T-helper 2 cell treated with Interferon-gamma antibody and Interleukin-4, amounts not matched to agents 100 ng/mL and 5 ng/mL, for 36 hours (primary cell): ENCODE measurements around the gene NFIX. TPM values are rescaled to one million over a fixed set of nuclear protein-coding genes. Genes with fewer than 3 reads are reported as not detected.

Source experiments
- intact Hi-C: fragments of 100-400 bp; cut with micrococcal nuclease; formaldehyde crosslinking; loops from one replicate; pipeline ENCODE4 v1.15.1; 2023
- total RNA-seq: library from RNA; stranded (reverse); gene quantifications from 2 replicates; pipeline ENCODE4 v1.2.3, GENCODE V29; 2022

NFIX gene
- total RNA-seq, 1 donor from 2014 or later, result 1.3 TPM

- intact Hi-C loops, result no loop called here
Observed at GRCh38 chr19:13119627-13120026, 124.4 kb downstream of the NFIX start.

DNA sequence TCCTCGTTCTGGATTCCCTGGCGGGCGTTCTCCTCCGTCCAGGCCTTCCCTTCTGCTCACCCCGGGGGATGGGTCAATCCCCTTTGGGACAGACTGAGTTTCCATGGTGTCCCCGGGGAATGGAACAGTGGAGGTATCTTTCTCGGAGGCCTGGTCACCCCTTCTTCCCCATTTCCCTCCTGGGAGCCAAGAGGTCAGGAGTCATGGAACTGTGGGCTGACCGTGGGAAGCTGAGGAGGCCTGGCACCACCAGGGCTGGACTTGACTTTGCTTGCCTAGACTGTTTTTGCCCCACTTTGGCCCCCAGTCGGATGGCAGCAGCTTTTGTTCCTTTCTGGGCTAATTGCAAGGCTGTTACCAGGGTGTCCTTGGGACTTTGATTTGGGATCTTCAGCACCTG, 124.8 kb downstream of the NFIX start:
- intact Hi-C loops, result no loop called here

DNA sequence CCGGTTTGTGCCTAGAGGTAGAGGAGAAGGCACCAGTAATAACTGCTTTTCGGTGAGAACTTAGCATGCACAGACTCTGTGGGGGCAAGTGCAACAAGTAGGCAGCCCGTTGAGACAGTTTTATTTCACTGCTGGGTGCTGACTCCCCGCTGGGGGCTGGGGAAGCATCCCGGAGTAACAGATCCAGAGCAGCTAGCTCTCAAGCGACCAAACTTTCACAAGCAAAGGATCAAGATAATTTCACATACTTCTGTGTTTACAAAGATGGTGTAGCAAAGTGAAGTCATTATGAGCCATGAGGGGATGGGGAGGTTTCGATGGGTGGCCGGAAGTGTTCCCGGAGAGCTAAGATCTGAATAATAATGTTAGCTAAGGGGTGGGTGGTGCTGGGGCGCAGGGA, 125.5 kb downstream of the NFIX start:
- intact Hi-C loops, result no loop called here

GRCh38 chr19:13121551-13122274, 126.4 kb downstream of the NFIX start:
- intact Hi-C loops, result no loop called here

- intact Hi-C loops, result no loop called here
Observed at GRCh38 chr19:13122275-13122878, 127.1 kb downstream of the NFIX start.

DNA sequence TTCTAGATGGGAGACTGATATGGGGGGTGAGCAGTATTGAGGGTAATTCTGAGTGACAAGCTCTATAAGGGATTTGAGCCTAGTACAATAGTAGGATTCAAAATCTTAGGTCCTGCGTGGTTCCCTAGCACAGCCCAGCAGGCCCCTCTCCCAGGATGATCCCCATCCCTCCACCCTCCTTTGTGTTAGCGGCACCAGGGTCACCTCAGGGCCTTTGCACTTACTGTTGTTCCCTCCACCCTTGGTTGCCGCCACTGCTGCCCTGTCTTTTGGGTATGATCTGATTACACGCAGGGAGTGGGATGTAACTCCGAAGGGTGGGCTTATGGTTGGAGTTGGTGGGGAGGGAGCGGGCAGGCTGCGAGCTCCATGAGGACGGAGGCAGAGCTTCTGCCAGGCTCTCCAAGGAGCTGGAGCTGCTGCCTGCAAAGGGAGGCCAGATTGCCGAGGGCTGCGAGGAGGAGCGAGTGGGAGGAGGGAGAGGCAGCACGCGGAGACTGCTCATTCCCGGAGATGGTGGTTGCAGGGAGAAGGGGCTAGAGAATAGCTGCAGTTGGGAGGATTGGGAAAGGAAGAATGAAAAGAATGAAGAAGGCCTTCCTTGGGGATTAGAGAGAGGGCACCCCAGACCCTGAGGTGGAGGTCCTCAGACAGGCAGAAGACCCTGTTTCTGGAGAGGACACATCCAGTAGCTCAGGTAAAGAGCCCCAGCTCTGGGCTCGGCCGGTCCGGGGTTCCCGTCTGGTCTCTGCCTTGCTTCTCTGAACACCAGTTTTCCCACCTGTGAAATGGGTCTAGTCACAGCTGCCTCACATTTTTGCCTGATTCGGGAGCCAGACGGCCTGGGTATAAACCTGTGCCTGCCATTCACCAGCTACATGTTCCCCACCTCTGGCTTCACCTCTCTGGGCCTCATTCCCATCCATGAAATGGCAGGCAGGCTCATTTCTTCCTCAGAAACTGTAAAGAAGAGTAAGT, 128.0 kb downstream of the NFIX start:
- intact Hi-C loops, result no loop called here

- intact Hi-C loops, result no loop called here
Observed at GRCh38 chr19:13127051-13127450, 131.8 kb downstream of the NFIX start.

- intact Hi-C loops, result no loop called here
Observed at GRCh38 chr19:13127811-13128575, 132.7 kb downstream of the NFIX start.

DNA sequence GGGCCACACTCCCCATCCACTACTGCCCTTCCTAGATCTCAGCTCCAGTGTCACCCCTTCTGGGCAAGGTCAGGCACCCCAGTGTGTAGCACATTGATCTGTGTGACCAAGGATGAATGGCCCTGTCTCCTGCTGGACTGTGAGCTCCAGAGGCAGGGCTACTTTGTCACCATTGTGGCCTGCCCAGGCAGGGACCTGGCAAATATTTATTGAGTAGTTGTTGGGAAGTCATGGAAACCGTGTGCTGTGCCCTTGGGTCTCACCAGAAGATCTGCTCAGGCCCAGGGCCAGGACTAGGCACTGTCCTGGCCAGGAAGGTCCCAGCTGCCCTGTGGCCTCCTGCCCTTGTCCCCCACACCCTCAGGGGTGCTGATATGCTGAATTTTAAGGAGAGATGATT, 133.3 kb downstream of the NFIX start:
- intact Hi-C loops, result no loop called here

- intact Hi-C loops, result no loop called here
Observed at GRCh38 chr19:13129384-13129783, 134.1 kb downstream of the NFIX start.

DNA sequence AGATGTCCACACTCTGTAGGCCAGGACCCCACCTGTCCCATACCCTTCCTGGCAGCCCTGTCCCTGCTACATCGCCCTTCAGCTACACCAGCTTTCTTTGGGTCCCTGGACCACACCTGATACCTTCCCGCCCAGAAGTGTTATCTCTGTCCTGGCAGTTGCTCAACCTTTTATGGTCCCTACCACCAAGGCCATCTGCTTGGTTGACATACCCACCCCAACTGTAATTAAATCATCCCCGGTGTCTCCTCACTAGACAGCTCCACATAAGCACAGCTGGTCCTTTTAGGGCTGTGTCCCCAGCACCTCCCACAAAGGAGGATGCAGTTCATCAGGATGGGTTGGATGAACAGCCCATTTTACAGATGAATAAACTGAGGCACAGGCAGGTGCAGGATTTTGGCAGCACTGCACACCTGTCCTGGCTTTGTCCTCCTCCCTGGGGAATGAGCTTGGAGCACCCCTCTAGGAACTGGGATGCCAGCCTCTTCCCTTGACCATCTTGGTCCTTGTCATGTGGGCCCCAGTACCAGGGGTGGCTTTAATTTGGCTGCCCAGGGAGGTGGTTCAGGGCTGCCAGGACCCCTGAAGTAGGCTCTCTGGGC, 135.7 kb downstream of the NFIX start:
- intact Hi-C loops, result no loop called here

DNA sequence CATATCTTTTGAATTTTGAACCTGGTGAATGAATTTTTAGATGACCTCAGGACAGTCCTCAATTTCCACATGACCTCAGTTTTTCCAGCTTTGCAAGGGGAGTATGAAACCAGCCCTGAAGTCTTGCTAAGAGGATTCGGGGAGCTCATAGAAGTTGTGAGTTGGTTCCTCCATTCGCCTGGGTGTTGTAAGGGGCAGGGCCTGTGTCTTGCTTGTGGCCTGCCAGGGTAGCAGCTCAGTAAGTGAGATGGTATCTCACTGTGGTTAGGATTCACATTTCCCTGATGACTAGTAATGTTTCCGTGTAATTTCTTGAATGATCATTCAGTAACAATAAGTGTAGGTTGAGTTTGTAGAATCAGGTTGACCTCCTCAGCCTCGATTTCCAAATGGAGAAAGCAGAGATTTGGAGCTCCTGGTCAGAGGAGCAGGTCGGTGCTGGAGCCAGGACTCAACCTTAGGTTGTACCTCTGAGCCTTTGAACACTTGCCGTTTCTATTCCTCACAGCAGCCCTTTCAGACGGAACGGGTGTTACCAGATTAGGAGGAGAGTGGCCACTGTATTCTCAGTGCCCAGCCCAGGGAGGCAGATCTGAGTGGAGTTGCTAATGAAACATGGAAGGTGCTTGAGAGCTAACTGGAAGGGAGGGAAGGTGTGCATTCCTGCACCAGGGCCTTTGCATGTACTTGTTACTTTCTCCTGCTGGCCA, 137.4 kb downstream of the NFIX start:
- intact Hi-C loops, result loop anchor here (1.0 kb wide), 2 partner anchors 14 to 18 kb away; partner anchors contain the start of genes IER2, NACC1 and STX10

DNA sequence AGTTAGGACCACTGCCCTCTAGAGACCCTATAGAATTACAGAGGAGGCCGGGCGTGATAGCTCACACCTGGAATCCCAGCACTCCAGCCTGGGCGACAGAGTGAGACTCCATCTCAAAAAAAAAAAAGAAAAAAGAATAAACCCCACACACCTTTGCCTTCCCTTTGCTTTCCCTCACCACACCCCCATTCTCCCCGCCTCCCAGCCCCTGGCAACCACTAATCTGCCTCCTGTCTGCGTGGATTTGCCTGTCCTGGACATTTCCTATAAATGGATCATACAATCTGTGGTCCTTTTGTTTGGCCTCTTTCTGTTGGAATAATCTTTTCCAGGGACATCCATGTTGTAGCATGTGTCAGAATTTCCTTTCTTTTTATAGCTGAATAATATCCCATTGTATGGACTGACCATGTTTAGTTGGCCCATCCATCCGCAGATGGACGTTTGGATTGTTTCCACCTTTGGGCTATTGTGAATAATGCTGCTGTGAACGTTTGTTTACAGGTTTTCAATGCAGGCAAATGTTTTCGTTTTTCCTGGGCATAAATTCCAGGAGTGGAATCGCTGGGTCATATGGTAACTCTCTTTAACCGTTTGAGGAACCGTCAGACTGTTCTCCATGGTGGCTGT, 138.1 kb downstream of the NFIX start:
- intact Hi-C loops, result no loop called here

GRCh38 chr19:13134626-13135025, 139.4 kb downstream of the NFIX start:
- intact Hi-C loops, result no loop called here

- intact Hi-C loops, result no loop called here
Observed at GRCh38 chr19:13135068-13136062, 140.1 kb downstream of the NFIX start.

GRCh38 chr19:13137290-13137794, 142.1 kb downstream of the NFIX start:
- intact Hi-C loops, result no loop called here

- intact Hi-C loops, result no loop called here
Observed at GRCh38 chr19:13138171-13138915, 143.1 kb downstream of the NFIX start.

- intact Hi-C loops, result no loop called here
Observed at GRCh38 chr19:13138916-13139198, 143.6 kb downstream of the NFIX start.
